ENCODE measurements around the gene OSBPL2.

- TF ChIP-seq CTCF (IDR thresholded peaks at IDR 0.05) = no peak
- no peak for TF ChIP-seq EZH2 (IDR thresholded peaks at IDR 0.05; ENCODE audit: borderline replicate concordance, insufficient read depth, low read depth, low read length, poor library complexity, severe bottlenecking)
Observed at GRCh38 chr20:62212299-62212698, 26.0 kb upstream of the OSBPL2 start.
